ENCODE results near the gene SEC24B. TPM values are rescaled to one million over a fixed set of nuclear protein-coding genes. Genes with fewer than 3 reads are reported as not detected.

Gene SEC24B
- total RNA-seq, 1 experiment from 2014 or later, result 17.6 TPM

- BruUV-seq (replicated peaks), result no TSS peak
- H3K27ac ChIP-seq (ENCODE audit: low read length), result no peak overlapping the region
- intact Hi-C loops (cut with micrococcal nuclease; ENCODE audit: unreplicated experiment) (no loop called here), in situ Hi-C loops (cut with HindIII; ENCODE audit: low pct_unique_long_range_greater_than_20kb, low sequenced_read_pairs) (no loop called here)
- ChIA-PET POLR2A (no interaction called here), CTCF (no interaction called here)
- TF ChIP-seq SIN3A (IDR thresholded peaks at IDR 0.05; ENCODE audit: borderline replicate concordance, insufficient read depth, low read depth, low read length) (no peak), CTCF (IDR thresholded peaks at IDR 0.05) (no peak), TCF7L2 (IDR thresholded peaks at IDR 0.05; ENCODE audit: low read depth, low read length) (no peak), REST (IDR thresholded peaks at IDR 0.05; ENCODE audit: insufficient read depth in 1 of 2, low read depth in 2 of 2, low read length in 1 of 2) (no peak), POLR2AphosphoS5 (IDR thresholded peaks at IDR 0.05; ENCODE audit: low read depth, low read length) (no peak)
- ATAC-seq (no peak), DNase-seq (ENCODE audit: low read depth, low spot score) (no peak)
- no peaks in the 10 kb centered on the region for H3K36me3 ChIP-seq (ENCODE audit: control insufficient read depth, insufficient read depth, low read length)
- no peak overlapping the region for H3K4me3 ChIP-seq (ENCODE audit: low read depth in 2 of 2, low read length in 2 of 2)
- H3K9me3 ChIP-seq (ENCODE audit: control insufficient read depth, insufficient read depth, low read depth, low read length), result no peaks in the 10 kb centered on the region
- no peaks in the 10 kb centered on the region for H3K4me1 ChIP-seq (ENCODE audit: control insufficient read depth, insufficient read depth, low read length)
- H3K27me3 ChIP-seq (ENCODE audit: control insufficient read depth, insufficient read depth, low read length), result no peaks in the 10 kb centered on the region
Measured at GRCh38 chr4:109462297-109462696, 28.7 kb downstream of the SEC24B start.

DNA sequence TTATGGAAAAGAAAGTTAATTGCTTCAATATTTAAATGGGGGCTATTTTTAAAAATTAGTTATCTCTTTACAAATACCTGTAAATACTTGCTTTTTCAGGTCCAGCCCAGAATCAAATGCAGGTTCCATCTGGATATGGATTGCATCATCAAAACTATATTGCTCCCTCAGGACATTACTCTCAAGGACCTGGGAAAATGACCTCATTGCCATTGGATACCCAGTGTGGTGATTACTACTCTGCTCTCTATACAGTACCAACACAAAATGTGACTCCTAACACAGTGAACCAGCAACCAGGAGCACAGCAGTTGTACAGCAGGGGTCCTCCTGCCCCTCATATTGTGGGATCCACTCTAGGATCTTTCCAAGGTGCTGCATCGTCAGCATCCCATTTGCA, 29.2 kb downstream of the SEC24B start:
- H3K4me1 ChIP-seq (ENCODE audit: control insufficient read depth, insufficient read depth, low read length), result no peaks in the 10 kb centered on the region
- ChIA-PET CTCF (no interaction called here), POLR2A (no interaction called here)
- H3K36me3 ChIP-seq (ENCODE audit: control insufficient read depth, insufficient read depth, low read length), result no peaks in the 10 kb centered on the region
- no peaks in the 10 kb centered on the region for H3K27me3 ChIP-seq (ENCODE audit: control insufficient read depth, insufficient read depth, low read length)
- no peak for TF ChIP-seq TCF7L2 (IDR thresholded peaks at IDR 0.05; ENCODE audit: low read depth, low read length)
- no peak for TF ChIP-seq POLR2AphosphoS5 (IDR thresholded peaks at IDR 0.05; ENCODE audit: low read depth, low read length)
- TF ChIP-seq CTCF (IDR thresholded peaks at IDR 0.05), result no peak
- TF ChIP-seq SIN3A (IDR thresholded peaks at IDR 0.05; ENCODE audit: borderline replicate concordance, insufficient read depth, low read depth, low read length), result no peak
- TF ChIP-seq REST (IDR thresholded peaks at IDR 0.05; ENCODE audit: insufficient read depth in 1 of 2, low read depth in 2 of 2, low read length in 1 of 2), result no peak
- in situ Hi-C loops (cut with HindIII; ENCODE audit: low pct_unique_long_range_greater_than_20kb, low sequenced_read_pairs) (no loop called here), intact Hi-C loops (cut with micrococcal nuclease; ENCODE audit: unreplicated experiment) (no loop called here)
- H3K9me3 ChIP-seq (ENCODE audit: control insufficient read depth, insufficient read depth, low read depth, low read length), result no peaks in the 10 kb centered on the region
- no peak overlapping the region for H3K4me3 ChIP-seq (ENCODE audit: low read depth in 2 of 2, low read length in 2 of 2)
- BruUV-seq (replicated peaks), result no TSS peak
- DNase-seq (ENCODE audit: low read depth, low spot score) (no peak), ATAC-seq (no peak)
- no peak overlapping the region for H3K27ac ChIP-seq (ENCODE audit: low read length)

Data from Panc1 (cell line).